NCI-H146 (cell line): Measurements from ENCODE around the gene KCNK6.

Experiments
- DNase-seq: peaks from one replicate; lab custom pipeline; 2025; lab: John Stamatoyannopoulos, UW

Gene KCNK6

GRCh38 chr19:38298821-38299680, 20.6 kb upstream of the KCNK6 start:
- no peak for DNase-seq

GRCh38 chr19:38303517-38304351, 15.9 kb upstream of the KCNK6 start, which contains the start of gene C19orf33:
TSS of gene C19orf33 (plus strand) at chr19:38304251. CDS start at chr19:38304262, 11 bp downstream.
- no peak for DNase-seq

GRCh38 chr19:38304352-38304865, 15.2 kb upstream of the KCNK6 start:
- DNase-seq, result no peak

DNA sequence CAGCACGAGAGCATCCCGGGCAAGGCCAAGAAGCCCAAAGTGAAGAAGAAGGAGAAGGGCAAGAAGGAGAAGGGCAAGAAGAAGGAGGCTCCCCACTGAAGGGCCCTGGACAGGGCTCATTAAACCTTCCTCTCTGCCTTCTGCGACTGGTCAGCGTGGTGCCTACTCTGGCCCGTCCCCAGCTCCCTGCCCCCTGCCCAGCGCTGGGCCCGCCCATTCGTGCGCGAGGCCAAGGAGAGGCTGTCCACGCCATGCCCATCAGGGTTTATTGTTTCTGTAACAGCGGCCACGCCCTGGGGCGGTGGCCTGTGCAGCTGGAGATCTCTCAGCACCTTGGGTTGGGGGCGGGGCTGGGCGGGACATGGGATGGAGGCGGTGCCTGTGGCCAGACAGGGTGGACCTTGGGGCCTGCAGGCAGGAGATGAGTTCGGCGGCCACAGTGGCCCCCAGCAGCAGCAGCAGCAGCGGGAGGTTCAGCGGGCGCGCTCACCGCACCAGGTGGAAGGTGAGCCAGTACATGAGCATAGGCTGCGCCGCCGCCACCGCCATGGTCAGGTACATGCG, 14.7 kb upstream of the KCNK6 start:
- peak; percentile 98 for DNase-seq

- no peak for DNase-seq
These were observed 13.4 kb upstream of the KCNK6 start for GRCh38 chr19:38306236-38306635.

DNA sequence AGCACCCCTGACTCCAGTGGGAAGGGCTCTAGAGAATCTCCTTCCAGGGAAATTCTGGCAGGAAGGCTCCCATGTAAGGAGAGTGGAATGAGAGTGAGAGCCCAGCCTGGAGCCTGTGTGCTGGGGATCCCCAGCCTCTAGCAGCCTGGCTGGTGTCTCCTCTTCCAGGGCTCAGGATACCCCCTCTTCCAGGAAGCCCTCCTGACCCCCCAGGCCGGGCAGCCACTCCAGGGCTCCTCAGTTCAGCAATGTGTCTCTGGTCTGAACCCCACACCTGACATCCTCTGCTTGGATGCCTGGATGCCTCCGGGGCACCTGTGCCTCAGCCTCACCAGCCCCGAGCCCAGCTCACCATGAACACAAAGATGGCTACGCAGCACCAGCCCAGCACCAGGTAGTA, 12.6 kb upstream of the KCNK6 start:
- DNase-seq, result no peak

DNA sequence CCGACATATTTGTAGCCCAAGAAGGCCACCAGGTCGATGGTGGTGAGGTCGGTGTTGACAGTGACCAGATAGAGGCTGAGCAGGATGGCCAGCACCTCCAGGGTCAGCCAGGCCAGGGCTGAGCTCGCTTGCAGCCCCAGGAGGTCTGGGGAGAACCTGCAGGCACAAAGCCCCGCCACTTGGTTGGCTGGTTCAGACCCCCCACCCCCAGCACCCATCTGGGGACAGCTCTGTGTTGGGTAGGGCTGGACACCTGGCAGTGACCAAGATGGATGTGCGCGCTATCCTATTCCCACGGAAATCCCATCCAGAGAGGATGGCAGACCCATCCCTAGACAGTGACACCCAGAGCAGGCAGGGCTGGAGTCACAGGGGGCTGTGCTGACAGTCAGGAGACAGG, 12.0 kb upstream of the KCNK6 start:
- DNase-seq, result no peak

GRCh38 chr19:38308006-38308766, 11.5 kb upstream of the KCNK6 start:
- DNase-seq, result no peak

- DNase-seq, result no peak
These were observed 10.6 kb upstream of the KCNK6 start for GRCh38 chr19:38308926-38309614.

DNA sequence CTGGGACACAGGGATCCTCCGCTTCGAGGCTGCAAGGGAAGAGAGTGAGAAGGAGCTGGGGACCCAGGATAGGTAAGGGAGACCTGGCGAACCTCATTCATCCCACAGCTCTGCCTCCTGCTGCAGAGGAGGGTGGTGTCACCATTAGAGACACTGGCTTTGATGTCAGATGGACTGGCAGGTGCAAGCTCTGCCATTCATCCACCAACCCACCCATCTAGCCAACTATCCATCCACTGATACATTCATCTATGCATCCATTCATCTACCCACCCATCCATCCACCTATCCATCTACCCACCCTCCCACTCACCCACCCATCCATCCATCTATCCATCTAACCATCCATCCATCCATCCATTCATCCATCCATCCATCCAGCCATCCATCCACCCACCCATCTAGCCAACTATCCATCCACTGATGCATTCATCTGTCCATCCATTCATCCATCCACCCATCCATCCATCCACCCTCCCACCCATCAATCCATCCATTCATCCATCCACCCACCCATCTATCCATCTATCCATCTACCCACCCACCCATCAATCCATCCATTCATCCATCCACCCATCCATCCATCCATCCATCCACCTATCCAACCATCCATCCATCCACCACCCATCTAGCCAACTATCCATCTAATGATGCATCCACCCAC, 9.9 kb upstream of the KCNK6 start:
- DNase-seq, result no peak

GRCh38 chr19:38310279-38310670, 9.4 kb upstream of the KCNK6 start:
- DNase-seq, result no peak

- DNase-seq, result no peak
These were observed 8.7 kb upstream of the KCNK6 start for GRCh38 chr19:38310986-38311385.

DNA sequence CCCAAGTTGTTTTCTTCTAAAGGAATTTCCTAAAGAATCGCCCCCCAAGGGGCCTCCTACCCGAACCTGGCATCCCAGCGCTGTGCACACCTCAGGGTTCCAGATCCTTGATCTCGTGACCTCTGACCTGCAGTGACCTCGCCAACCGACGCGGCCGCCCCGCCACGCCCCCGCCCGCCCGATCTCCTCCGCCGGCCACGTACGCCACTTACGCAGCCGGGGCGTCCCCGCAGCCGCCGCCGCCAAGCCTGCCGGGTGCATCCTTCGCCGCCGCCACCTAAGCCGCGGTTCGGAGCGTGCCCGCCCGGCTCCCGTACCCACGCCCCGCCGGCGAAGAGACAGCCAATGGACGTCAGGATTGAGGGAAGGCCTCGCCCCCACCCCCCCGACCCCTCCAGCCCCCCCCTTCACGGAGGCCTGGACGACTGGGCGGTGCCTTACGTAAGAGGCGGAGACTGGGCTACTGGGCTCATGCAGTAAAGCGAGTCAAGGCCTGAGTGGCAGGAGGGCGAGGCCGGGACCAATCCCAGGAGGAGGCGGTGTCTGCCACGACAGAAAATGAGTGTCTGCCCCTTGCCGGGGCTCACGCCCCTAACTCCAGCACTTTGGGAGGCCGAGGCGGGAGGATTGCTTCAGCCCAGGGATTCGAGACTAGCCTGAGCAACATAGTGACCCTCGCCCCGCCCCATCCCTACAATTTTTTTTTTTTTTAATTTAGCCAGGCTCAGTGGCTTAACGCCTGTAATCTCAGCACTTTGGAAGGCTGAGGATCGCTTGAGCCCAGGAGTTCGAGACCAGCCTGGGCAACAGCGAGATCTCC, 3.8 kb upstream of the KCNK6 start, which contains the start of gene YIF1B:
TSS of gene YIF1B (minus strand) at position 291 of the 820 bp plus-strand sequence. CDS start at position 261, 30 bp downstream.
- DNase-seq, result peak; percentile 99

- no peak for DNase-seq
These were observed 3.1 kb upstream of the KCNK6 start for GRCh38 chr19:38316477-38317067.

GRCh38 chr19:38317104-38317612, 2.5 kb upstream of the KCNK6 start:
- DNase-seq, result no peak

DNA sequence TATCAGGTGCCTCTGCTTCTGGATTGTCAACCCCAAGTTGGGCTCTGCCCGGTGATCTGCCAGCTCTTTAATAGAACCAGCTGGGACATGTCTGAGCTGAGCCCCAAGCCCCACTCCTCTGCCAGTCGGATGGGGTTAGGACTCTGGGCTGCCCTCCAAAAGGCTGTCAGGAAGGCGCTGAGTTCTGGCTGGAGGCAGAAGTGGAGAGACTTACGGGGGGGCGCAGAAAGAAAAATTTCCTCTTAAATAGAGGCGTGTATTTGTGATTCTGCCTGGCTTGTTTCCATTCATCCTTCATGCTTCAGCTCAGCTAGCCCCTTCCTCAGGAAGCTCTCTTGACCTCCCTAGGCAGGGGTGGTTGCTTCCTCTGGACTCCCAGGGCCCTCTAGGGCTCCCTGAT, 985 bp upstream of the KCNK6 start:
- no peak for DNase-seq

DNA sequence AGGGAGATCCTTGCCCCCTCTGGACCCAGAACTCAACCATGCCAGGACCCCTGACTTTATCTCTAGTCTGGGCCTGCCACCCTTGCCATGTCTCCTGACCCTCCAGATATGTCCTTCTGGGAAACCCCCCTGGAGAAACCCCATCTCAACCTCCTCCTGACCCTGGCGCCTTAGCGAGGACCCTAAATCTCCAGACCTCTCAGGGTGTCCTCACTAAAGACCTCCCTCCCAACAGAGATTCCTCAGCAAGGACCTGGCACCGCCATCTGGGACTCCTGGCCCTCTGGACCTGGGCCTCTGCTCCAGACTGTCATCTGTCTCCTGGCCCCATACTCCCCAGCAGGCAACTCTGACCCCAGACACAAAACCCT, 1.3 kb downstream of the KCNK6 start:
- no peak for DNase-seq

GRCh38 chr19:38321646-38322196, 2.1 kb downstream of the KCNK6 start:
- no peak for DNase-seq

GRCh38 chr19:38323291-38323690, 3.6 kb downstream of the KCNK6 start:
- DNase-seq, result no peak
